GM19099 (cell line): ENCODE measurements around the gene MFSD12.

Experiments
- POLR2A ChIP-seq: IDR thresholded peaks from 3 replicates; pipeline ENCODE4 v1.6.1; 2011; ENCODE audit warnings: low read depth; ENCODE audit not compliant: insufficient read length; ENCODE audit errors: extremely low read depth

The MFSD12 gene

DNA sequence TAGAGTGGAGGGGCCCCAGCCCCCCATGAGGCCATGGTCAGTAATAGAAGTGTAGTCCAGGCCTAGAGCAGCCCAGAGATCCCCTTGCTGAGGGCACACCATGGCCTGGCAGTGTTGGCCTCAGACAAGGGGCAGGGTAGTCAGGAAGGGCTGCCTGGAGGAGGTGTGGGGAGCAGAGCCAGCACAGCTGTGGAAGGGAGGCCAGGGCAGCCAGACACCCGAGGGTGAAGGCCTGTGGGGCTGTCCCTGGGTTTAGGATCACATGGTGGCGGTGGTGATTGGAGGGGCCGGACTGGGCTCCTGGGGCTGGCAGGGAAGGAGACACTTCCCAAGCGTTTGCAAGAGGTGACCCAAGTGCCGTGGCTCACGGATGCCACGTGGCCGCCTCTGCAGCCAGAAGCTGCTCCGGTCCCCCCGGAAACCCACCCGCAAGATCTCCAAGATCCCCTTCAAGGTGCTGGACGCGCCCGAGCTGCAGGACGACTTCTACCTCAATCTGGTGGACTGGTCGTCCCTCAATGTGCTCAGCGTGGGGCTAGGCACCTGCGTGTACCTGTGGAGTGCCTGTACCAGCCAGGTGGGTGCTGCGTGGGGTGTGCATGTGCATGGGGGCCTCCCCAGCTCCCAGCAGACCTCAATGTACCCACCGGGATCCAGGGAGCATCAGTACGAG is 30.0 kb downstream of the MFSD12 start:
- TF ChIP-seq POLR2A: no peak

DNA sequence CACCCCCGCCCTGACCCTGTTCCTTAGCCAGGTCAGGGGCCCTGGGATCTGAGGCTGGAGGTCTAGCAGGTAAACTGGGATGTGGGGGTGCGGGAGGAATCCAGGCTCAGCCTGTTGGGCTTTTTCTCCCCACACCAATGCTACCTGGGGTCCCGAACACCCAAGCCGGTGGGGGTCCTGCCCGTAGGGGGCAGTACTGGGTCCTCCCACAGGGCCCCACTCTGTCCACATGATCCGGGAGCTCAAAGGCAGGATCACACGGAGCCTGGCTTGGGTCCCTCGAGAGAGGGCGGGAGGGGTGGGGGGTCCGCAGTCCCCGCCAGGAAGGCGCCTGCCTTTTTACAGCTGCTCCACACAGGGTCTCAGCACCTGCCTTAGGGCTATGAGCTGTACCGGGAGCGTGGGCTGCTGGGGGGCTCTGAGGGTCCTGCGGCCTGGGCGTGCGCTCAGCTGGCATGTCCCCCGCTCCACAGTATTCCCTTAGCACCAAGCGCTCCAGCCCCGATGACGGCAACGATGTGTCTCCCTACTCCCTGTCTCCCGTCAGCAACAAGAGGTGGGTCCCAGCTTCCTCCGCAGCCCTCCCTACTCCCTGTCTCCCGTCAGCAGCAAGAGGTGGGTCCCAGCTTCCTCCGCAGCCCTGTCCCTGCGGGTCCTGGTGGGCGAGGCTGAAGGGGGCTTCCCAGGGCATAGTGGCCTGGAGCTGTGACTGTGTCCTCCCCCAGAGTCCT is 30.7 kb downstream of the MFSD12 start:
- no peak for TF ChIP-seq POLR2A

DNA sequence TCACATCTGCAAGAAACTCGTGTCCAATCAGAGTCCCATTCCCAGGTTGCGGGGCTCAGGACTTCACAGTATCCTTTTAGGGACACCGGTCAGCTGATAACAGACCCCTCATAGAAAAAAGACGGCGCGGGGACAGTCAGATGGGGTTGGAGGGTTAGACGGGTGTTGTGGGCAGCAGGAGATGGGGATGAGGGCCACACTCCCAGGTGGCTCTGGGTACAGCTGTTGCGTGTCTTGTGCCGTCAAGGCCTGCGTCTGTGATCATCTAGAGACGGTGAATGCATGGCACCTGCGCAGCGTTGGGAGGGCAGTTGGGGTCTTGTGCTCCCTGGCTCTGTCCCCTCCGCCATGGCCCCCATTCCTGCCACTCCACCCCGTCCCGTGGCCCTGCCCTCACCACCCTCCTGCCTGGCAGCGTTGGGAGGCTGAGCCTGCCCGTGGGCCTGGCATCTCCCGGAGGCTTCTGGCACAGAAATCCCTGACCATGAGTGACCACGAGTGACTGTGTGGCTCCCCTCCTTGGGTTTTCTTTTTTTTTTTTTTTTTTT is 32.4 kb downstream of the MFSD12 start:
- TF ChIP-seq POLR2A: no peak

DNA sequence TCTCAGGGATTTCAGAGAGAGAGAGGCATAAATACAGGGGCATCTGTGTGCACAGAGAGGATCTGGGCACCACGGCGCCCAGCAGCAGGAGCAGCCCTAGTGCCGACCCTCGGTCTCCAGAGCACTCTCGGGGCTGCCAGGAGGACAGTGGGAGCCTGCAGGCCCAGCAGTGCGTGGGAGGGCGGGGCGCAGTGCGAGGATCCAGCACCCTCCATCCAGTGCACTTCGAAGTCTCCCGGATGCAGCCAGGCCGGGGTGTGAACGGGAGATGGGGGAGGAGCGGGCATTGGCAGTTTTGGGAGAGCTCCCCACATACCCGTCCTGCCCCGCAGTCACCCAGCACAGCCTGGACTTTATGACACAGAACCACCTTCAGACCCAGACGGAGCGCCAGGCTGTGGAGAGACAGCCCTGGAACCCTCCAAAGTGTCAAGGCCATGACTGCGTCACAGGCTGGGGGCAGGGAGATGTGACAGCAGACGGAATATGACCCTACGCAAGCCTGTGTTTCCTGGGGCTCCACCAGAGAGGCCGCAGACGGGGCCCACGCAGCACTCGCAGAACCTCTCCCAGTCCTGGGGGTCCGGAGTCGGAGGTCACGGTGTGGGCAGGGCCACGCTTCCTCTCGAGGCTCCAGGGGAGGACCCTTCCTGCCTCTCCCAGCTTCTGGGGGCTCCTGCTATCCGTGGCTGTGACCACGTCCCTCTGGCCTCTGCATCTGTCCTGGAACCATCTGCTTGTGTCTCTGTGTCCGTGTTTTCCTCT is 33.1 kb downstream of the MFSD12 start:
- TF ChIP-seq POLR2A: no peak

DNA sequence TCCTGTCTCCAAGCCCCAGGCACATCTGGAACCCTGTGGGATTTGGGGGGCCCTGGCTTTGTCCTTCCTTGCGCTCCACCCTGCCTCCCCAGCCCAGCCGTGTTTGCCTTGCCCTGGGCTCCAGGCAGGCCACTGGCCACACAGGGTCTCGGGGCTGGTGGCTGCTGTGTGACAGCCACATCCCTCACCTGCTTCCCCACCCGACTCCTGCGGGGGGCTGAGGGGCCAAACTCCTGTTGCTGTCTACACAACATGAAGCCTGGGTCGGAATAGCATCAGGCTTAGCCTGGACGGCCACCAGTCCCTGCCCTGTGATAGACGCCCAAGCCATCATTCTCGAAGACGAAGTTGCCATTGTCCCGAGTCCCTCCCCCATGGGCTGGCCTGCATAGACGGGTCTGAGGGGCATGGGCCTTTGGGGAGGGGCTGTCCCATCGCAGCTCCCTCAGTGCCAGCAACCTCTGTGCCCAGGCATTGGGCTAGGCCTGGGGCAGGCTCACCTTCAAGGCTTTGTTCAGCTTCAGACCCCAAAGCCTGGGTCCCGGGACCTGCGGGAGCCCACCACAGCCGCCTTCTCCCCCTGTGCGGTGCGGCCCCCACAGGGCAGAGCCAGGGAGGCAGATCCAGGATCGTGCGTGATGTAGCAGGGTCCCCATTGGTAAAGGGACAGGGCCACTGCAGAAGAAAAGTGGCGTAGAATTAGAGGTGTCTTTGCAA is 33.9 kb downstream of the MFSD12 start:
- no peak for TF ChIP-seq POLR2A

DNA sequence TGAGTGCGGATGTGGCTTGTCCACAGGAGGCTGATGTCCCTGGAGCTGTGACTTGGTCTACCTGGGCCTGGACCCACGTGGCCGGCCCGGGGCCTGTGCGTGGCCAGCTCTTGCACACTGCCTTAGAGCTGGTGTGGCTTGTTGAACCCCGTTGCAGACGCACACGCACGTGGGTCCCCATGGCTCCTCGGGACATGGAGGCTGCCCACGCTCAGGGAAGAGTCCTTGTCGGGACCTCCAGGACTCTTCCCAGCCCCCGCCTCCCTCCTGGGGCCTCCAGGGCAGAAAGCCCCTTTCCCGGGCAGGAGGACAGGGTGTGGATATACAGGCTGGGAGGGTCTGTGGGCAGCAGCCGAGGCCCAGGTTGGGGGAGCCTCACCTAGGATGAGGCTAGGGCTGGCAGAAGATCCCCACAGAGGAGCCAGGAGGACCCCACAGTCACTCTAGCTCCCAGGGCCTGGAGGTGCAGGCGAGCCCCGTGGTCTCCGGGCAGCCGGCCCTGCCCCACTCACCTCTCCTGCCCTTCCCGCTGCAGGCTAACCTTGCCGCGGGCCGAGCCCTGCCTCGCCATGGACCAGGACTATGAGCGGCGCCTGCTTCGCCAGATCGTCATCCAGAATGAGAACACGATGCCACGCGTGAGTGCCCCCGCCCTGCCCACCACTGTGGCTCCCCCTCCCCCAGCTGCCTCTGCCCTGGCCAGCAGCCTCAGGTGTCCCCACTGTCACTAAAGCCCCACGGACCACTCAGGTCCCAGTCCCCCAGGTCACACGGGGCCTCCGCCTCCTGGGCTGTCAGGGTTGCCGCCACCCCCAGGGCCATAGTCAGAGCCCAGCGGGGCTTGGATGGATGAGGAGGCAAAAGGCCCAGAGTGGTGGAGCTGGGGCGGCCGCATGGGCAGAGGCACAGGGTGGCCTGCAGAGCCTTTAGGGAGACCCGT is 34.7 kb downstream of the MFSD12 start:
- TF ChIP-seq POLR2A: no peak

DNA sequence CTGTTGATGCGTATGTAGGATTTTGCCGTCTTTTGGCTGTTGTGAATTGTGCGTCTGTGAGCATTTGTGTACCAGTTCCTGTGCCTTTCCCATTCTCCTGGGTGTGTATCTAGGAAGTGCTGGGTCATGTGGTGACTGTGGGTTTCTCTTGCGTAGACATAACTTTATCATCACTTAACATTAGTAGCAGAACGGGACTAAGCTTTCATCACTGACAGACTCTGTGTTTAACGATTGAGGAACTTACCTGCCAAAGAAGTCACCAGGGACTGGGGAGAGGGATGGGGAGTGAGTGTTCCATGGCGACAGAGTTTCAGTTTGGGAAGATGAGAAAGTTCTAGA is 36.3 kb downstream of the MFSD12 start:
- TF ChIP-seq POLR2A: no peak

DNA sequence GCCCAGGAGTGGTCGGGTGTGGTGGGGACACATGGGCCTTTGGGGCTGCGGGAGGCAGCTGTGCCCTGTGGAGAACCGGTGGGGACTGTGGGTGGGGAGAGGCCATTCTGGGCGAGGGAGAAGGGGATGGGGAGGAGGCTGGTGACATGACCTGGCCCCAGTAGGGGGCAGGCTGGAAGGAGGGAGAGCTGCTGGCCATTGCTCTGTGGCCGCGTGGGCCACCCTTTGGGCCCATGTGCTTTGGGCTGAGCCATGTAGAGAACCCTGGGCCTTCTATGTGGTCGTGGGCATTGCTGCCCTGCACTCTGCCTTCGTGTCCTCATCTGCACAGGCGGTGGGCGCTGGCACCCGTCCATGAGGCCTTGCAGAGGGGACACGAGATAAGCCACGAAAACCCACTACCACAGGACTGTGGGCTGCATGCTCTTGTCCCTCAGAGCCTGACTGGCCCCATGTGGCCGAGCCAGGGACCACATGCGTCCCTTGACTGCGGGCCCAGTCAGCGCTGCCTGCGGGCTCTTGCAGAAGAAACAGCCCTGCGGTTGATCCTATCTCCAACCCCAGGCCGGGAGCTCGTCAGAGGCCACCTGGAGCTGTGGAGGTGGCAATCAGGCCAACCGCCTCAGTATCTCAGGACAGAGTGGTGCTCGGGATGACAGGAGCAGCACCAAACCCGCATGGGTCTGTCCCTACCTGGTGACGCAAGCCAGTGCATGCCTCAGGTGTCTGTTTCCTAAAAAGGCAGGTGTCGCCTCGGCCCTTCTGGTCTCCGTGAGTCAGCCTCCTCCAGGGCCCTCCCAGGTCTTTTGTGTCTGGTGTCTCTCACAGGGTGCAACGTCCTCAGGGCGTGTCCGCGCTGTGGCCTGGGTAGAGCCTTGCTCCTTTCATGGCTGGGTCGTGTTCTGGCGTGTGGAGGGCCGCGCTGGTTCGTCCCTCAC is 37.0 kb downstream of the MFSD12 start:
- no peak for TF ChIP-seq POLR2A

DNA sequence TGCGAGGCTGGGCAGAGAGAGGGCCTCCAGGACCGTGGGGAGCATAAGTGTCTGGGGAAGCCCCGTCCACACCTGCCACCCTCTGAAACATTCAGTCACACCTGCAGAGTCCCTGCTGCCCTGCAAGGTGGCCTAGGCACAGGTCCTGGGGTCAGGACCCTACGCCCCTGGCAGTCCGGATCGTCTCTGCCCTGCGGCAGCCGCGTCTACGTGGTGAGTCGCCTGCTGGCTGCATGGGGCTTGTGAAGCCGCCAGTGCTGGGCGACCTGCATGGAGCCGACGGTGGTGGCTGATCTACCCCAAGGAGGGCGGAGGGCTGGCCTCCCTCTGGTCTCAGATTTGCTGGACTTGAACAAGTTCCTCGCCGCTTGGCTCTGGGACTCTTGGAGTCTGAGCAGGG is 38.3 kb downstream of the MFSD12 start:
- no peak for TF ChIP-seq POLR2A

DNA sequence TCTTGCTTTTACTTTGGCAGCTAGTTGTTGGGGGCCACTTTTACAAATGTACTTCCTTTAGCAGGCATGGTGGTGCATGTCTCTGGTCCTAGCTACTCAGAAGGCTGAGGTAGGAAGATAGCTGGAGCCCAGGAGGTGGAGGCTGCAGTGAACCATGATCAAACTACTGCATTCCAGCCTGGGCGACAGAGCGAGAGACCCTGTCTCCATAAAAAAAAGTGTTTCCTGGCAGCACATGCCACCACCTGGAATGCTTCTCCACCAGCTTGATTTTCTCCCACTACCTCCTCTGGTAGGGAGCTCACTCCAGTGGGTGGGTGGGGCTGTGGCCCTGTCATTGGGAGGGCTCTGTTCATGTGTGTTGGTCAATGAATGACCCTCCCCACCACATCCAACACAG is 38.7 kb downstream of the MFSD12 start:
- TF ChIP-seq POLR2A: no peak

DNA sequence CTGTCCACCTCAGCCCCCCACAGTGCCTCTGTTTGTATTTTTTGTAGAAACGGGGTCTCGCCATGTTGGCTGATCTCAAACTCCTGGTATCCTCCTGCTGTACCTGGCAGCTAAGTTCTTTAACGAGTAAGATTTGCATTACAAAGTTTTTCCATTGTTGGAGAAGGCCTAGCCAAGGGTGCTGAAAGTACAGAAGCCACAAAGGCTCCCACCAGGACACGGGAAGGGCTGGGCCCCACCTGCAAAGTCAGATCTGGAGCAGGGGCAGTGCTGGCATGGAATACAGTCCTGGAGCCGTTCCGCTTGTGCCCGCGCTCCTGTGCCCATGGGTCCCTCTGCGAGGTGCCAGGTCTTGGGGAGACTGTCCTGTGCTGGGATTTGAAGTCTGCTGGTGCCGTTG is 39.1 kb downstream of the MFSD12 start:
- TF ChIP-seq POLR2A: no peak

DNA sequence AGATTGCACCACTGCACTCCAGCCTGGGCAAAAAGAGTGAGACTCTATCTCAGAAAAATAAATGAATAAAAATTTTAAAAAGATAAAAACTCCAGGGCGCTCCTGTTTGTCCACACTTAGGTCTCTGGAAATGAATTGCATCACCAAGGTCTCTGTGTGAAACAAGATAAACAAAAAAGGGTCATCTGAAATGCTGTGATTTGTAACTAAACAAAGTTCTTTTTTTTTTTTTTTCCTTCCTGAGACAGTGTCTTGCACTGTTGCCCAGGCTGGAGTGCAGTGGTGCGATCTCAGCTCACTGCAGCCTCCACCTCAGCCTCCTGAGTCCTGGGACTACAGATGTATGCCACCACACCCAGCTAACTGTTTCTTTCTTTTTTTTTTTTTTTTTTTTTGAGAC is 39.7 kb downstream of the MFSD12 start:
- TF ChIP-seq POLR2A: no peak

DNA sequence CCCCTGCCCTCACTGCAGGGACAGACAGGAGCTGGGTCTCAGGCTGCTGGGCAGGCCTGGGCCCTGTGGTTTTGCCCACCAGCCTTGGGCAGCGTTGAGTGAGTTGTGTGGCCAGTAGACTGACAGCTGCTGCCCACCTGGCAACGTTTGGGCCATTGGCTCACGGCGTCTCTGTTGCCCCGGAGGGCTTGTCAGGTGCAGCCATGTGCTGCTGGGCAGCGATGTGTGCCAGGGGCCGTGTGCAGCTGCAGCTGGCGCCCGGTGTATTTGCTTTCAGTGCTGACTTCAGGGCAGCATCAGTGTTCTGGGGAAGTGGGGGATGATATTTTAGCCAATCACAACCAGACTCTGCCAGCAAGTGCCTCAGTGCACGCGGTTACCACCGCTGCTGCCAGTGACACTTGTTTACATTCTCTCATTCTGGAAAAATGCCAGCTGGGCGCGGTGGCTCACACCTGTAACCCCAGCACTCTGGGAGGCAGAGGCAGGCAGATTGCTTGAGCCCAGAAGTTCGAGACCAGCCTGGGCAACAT is 40.6 kb downstream of the MFSD12 start:
- no peak for TF ChIP-seq POLR2A
